Upper lobe of right lung (tissue), 1 donor: ENCODE data around the gene BCL6B. TPM values are rescaled to one million over a fixed set of nuclear protein-coding genes. Genes with fewer than 3 reads are reported as not detected.

Experiments
- ATAC-seq: fragments of 200-7000 bp; cut with Tn5 transposase; one replicate; pipeline ENCODE4 v1.9.1; 2020; ENCODE audit warnings: mild to moderate bottlenecking, moderate library complexity
- DNase-seq: peaks from one replicate; pipeline ENCODE4 v3.0.0-alpha.2; 2020
- H3K27ac ChIP-seq: fragments of 200-600 bp; one replicate; pipeline ENCODE4 v1.8.0; 2022
- H3K27me3 ChIP-seq: fragments of 200-600 bp; one replicate; pipeline ENCODE4 v1.8.0; 2022; ENCODE audit warnings: mild to moderate bottlenecking
- H3K36me3 ChIP-seq: fragments of 200-600 bp; one replicate; pipeline ENCODE4 v1.8.0; 2022
- H3K4me1 ChIP-seq: fragments of 200-600 bp; one replicate; pipeline ENCODE4 v1.8.0; 2022
- H3K4me3 ChIP-seq: fragments of 200-600 bp; one replicate; pipeline ENCODE4 v1.8.0; 2022; ENCODE audit warnings: mild to moderate bottlenecking
- H3K9me3 ChIP-seq: fragments of 200-600 bp; one replicate; pipeline ENCODE4 v1.8.0; 2022
- intact Hi-C: fragments of 100-400 bp; cut with DNase I; formaldehyde crosslinking; loops from one replicate; pipeline ENCODE4 v1.11.0; 2022
- total RNA-seq: library from RNA; stranded (reverse); fragmentation: NEBNext Ultra II Directional; extraction: Animal tissue kit (Norgen Biotek cat#: 25700); gene quantifications from one replicate; pipeline ENCODE4 v1.2.1, GENCODE V29; 2021
- TF ChIP-seq, protein P1 (sequence below): fragments of 200-600 bp; IDR thresholded peaks from one replicate; pipeline ENCODE4 v1.8.0; 2022; ENCODE audit warnings: antibody characterized with exemption
- donor health status: DM: no; HTN: yes; CAD: no; lungs with severe emphysema.

The BCL6B gene
- total RNA-seq, 1 donor from 2014 or later, result 42.6 TPM

DNA sequence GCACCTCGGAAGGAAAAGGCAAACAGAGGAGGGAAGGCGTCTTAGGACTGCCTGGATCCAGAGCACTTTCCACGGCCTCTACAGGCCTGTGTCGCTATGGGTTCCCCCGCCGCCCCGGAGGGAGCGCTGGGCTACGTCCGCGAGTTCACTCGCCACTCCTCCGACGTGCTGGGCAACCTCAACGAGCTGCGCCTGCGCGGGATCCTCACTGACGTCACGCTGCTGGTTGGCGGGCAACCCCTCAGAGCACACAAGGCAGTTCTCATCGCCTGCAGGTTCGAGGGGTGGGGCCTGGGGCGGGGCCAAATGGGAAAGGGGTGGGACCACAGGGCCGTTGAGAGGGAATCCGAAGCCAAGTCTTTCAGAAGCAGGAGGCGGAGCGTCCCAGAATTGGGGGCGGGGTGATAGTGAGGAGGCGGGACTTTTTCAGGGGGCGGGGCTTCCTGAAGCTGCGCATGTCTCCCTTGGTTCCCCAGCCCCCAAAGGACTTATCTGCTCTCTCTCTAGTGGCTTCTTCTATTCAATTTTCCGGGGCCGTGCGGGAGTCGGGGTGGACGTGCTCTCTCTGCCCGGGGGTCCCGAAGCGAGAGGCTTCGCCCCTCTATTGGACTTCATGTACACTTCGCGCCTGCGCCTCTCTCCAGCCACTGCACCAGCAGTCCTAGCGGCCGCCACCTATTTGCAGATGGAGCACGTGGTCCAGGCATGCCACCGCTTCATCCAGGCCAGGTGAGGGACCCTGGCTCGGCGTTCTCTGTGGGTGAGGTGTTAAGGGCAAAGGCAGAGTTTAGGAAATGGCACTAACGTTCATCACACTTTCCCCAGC is 939 bp downstream of the BCL6B start:
- TF ChIP-seq, protein P1, sequence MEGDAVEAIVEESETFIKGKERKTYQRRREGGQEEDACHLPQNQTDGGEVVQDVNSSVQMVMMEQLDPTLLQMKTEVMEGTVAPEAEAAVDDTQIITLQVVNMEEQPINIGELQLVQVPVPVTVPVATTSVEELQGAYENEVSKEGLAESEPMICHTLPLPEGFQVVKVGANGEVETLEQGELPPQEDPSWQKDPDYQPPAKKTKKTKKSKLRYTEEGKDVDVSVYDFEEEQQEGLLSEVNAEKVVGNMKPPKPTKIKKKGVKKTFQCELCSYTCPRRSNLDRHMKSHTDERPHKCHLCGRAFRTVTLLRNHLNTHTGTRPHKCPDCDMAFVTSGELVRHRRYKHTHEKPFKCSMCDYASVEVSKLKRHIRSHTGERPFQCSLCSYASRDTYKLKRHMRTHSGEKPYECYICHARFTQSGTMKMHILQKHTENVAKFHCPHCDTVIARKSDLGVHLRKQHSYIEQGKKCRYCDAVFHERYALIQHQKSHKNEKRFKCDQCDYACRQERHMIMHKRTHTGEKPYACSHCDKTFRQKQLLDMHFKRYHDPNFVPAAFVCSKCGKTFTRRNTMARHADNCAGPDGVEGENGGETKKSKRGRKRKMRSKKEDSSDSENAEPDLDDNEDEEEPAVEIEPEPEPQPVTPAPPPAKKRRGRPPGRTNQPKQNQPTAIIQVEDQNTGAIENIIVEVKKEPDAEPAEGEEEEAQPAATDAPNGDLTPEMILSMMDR, result no peak
- peak overlapping the region; percentile 85 for H3K27ac ChIP-seq
- intact Hi-C loops, result no loop called here
- peak overlapping the region; percentile 49 for H3K4me3 ChIP-seq
- H3K4me1 ChIP-seq, result peaks cover 32% of the 10 kb centered on the region
- H3K27me3 ChIP-seq, result no peaks in the 10 kb centered on the region
- no peaks in the 10 kb centered on the region for H3K9me3 ChIP-seq
- DNase-seq (peak; percentile 97), ATAC-seq (peak; percentile 83)
- H3K36me3 ChIP-seq, result no peaks in the 10 kb centered on the region

DNA sequence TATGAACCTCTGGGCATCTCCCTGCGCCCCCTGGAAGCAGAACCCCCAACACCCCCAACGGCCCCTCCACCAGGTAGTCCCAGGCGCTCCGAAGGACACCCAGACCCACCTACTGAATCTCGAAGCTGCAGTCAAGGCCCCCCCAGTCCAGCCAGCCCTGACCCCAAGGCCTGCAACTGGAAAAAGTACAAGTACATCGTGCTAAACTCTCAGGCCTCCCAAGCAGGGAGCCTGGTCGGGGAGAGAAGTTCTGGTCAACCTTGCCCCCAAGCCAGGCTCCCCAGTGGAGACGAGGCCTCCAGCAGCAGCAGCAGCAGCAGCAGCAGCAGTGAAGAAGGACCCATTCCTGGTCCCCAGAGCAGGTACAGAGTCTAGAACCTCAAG is 1.5 kb downstream of the BCL6B start:
- DNase-seq (peak; percentile 62), ATAC-seq (no peak)
- intact Hi-C loops, result no loop called here
- no peaks in the 10 kb centered on the region for H3K9me3 ChIP-seq
- TF ChIP-seq, protein P1, result no peak
- no peak overlapping the region for H3K27ac ChIP-seq
- no peaks in the 10 kb centered on the region for H3K36me3 ChIP-seq
- peaks cover 32% of the 10 kb centered on the region for H3K4me1 ChIP-seq
- H3K4me3 ChIP-seq, result peak overlapping the region; percentile 49
- H3K27me3 ChIP-seq, result no peaks in the 10 kb centered on the region

DNA sequence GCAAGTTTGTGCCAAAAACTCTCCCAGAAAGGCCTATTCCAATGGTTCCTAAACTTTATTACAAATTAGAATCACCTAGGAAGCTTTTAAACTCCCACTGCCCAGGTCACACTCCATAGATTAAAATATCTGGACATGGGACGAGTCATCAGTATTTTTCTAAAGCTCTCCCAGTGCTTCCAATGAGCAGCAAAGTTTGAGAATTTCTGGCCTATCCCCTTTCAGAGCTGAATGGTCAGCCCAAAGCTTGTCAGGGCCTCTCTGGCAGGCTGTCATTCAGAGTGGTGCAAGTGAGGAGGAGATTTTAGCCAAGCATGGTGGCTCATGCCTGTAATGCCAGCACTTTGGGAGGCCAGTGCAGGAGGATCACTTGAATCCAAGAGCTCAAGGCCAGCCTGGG is 2.4 kb downstream of the BCL6B start:
- Histone ChIP-seq H3K27ac (no peak overlapping the region), H3K4me1 (peaks cover 37% of the 10 kb centered on the region), H3K9me3 (no peaks in the 10 kb centered on the region), H3K4me3 (peak overlapping the region; percentile 49), H3K36me3 (no peaks in the 10 kb centered on the region), H3K27me3 (no peaks in the 10 kb centered on the region)
- ATAC-seq (no peak), DNase-seq (no peak)
- TF ChIP-seq, protein P1, result no peak
- intact Hi-C loops, result no loop called here

DNA sequence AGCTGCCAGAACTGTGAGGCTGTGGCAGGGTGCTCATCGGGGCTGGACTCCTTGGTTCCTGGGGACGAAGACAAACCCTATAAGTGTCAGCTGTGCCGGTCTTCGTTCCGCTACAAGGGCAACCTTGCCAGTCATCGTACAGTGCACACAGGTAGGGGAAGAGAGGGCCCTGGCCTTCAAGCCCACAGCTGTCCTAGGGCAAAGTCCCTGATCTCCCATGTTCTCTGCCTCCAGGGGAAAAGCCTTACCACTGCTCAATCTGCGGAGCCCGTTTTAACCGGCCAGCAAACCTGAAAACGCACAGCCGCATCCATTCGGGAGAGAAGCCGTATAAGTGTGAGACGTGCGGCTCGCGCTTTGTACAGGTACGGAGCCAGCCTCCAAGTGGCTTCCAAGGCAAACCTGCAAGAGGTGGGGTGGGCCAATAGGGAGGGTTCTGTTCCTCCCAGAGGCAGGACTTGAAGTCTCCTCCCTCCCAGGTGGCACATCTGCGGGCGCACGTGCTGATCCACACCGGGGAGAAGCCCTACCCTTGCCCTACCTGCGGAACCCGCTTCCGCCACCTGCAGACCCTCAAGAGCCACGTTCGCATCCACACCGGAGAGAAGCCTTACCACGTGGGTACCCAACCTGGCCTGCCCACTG is 3.7 kb downstream of the BCL6B start:
- Histone ChIP-seq H3K4me1 (peaks cover 28% of the 10 kb centered on the region), H3K27me3 (no peaks in the 10 kb centered on the region), H3K36me3 (no peaks in the 10 kb centered on the region), H3K4me3 (peak overlapping the region; percentile 16), H3K27ac (peak overlapping the region; percentile 42), H3K9me3 (no peaks in the 10 kb centered on the region)
- DNase-seq (no peak), ATAC-seq (no peak)
- intact Hi-C loops, result no loop called here
- TF ChIP-seq, protein P1, result no peak

DNA sequence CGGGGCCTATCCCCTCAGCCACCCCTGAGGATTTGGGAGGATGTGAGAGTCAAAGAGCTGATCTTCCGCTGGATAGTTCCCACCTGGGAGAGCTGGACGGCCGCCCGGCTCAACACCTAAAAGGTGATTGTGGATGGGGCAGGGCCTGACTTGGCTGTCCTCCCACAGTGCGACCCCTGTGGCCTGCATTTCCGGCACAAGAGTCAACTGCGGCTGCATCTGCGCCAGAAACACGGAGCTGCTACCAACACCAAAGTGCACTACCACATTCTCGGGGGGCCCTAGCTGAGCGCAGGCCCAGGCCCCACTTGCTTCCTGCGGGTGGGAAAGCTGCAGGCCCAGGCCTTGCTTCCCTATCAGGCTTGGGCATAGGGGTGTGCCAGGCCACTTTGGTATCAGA is 4.5 kb downstream of the BCL6B start:
- no peak for DNase-seq
- Histone ChIP-seq H3K4me3 (peak overlapping the region; percentile 16), H3K9me3 (no peaks in the 10 kb centered on the region), H3K36me3 (no peaks in the 10 kb centered on the region), H3K4me1 (peaks cover 22% of the 10 kb centered on the region), H3K27me3 (no peaks in the 10 kb centered on the region), H3K27ac (peak overlapping the region; percentile 42)
- intact Hi-C loops, result no loop called here
- TF ChIP-seq, protein P1, result no peak
- ATAC-seq, result no peak
